Measurements from ENCODE around the gene PTPN11. TPM values are rescaled to one million over a fixed set of nuclear protein-coding genes. Genes with fewer than 3 reads are reported as not detected.
A peak's percentile ranks its signal among the peaks of the same experiment; 100 is the strongest.
"Not testable (repeated sequence)": the region's sequence is repeated elsewhere in the genome, so short reads cannot be mapped to it uniquely, and the experiment has no call there.

PTPN11 gene
- total RNA-seq, 1 experiment from 2014 or later: 39.9 TPM

- in situ Hi-C loops (cut with HindIII; ENCODE audit: low sequenced_read_pairs); DNase-seq (ENCODE audit: low spot score): not testable (repeated sequence)
Measured at GRCh38 chr12:112440653-112441052, 21.9 kb downstream of the PTPN11 start.

DNA sequence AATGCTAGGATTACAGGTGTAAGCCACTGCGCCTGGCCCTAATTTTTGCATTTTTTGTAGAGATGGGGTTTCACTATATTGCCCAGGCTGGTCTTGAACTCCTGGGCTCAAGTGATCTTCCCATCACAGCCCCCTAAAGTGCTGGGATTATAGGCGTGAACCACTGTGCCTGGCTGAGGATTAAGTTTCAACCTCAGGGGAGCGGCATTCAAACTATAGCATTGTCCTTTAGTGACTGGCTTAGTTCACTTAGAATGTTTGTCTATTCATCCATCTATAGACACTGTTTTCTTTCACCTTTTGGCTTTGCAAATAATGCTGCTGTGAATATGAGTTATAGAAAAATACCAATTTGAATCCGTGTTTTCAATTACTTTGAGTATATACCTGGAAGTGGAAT lies 25.2 kb downstream of the PTPN11 start:
- no peak for DNase-seq (ENCODE audit: low spot score)
- in situ Hi-C loops (cut with HindIII; ENCODE audit: low sequenced_read_pairs): no loop called here

DNA sequence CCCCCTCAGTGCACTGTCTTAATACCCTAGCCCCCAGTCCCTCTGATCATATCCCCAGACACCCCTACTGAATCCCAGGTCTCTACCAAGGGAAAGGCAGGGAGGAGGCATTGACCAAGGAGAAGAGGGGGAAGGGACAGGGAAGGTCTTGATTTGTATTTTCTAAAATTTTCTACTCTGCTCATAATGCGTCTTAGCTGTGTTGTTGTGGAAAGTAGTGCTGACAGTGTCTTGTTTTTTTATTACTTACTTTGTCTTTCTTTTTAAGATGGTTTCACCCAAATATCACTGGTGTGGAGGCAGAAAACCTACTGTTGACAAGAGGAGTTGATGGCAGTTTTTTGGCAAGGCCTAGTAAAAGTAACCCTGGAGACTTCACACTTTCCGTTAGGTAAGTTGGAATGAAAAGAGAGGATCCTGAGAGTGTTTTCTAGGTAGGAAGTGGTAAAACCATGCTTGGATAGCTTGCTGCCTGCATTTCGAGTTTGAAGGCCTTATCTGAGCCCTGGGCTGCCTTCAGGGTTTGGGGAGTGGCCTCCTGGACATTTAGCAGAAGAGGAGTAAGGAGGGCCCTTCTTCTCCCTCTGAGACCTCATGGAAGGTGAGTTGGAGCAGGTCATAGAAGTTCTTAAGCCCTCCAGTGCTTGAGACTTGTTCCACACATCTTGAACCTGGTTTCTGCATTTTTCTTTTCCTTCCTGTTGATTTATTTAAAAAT lies 27.4 kb downstream of the PTPN11 start:
- no peak for DNase-seq (ENCODE audit: low spot score)
- in situ Hi-C loops (cut with HindIII; ENCODE audit: low sequenced_read_pairs): no loop called here

GRCh38 chr12:112447106-112447505 lies 28.4 kb downstream of the PTPN11 start:
- in situ Hi-C loops (cut with HindIII; ENCODE audit: low sequenced_read_pairs): no loop called here
- no peak for DNase-seq (ENCODE audit: low spot score)

- DNase-seq (ENCODE audit: low spot score); in situ Hi-C loops (cut with HindIII; ENCODE audit: low sequenced_read_pairs): not testable (repeated sequence)
Measured at GRCh38 chr12:112448165-112448564, 29.4 kb downstream of the PTPN11 start.

GRCh38 chr12:112450725-112451124 lies 32.0 kb downstream of the PTPN11 start:
- DNase-seq (ENCODE audit: low spot score): peak; percentile 63
- in situ Hi-C loops (cut with HindIII; ENCODE audit: low sequenced_read_pairs): no loop called here

GRCh38 chr12:112456029-112456428 lies 37.3 kb downstream of the PTPN11 start:
- in situ Hi-C loops (cut with HindIII; ENCODE audit: low sequenced_read_pairs): no loop called here
- DNase-seq (ENCODE audit: low spot score): peak; percentile 17

GRCh38 chr12:112457142-112457541 lies 38.4 kb downstream of the PTPN11 start:
- in situ Hi-C loops (cut with HindIII; ENCODE audit: low sequenced_read_pairs); DNase-seq (ENCODE audit: low spot score): not testable (repeated sequence)

GRCh38 chr12:112458330-112458729 lies 39.6 kb downstream of the PTPN11 start:
- in situ Hi-C loops (cut with HindIII; ENCODE audit: low sequenced_read_pairs): no loop called here
- DNase-seq (ENCODE audit: low spot score): no peak

- in situ Hi-C loops (cut with HindIII; ENCODE audit: low sequenced_read_pairs): no loop called here
Measured at GRCh38 chr12:112458751-112459150, 40.0 kb downstream of the PTPN11 start.

GRCh38 chr12:112463478-112463877 lies 44.7 kb downstream of the PTPN11 start:
- in situ Hi-C loops (cut with HindIII; ENCODE audit: low sequenced_read_pairs): no loop called here
- DNase-seq (ENCODE audit: low spot score): no peak

More at GRCh38 chr12:112458751-112459150, 40.0 kb downstream of the PTPN11 start:
- DNase-seq (ENCODE audit: low spot score): no peak

GRCh38 chr12:112464605-112465004 lies 45.9 kb downstream of the PTPN11 start:
- no peak for DNase-seq (ENCODE audit: low spot score)
- in situ Hi-C loops (cut with HindIII; ENCODE audit: low sequenced_read_pairs): no loop called here

DNA sequence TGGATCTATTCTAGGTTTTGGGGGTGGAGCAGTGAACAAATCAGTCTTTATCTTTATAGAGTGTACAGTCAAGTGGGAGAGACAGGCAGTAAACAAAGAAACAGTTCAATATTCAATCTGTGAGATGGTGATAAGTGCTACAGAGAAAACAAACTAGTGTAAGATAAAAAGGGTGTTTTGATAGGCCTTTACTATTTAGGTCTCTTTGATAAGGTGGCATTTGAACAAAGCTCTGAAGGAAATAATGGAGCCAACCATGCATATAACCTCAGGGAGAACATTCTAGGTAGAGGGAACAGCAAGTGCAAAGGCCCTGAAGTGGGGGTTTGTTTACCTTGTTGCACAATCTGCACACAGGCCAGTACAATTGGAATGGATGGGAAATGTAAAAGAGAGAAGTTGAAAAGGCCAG lies 47.3 kb downstream of the PTPN11 start:
- no peak for DNase-seq (ENCODE audit: low spot score)
- in situ Hi-C loops (cut with HindIII; ENCODE audit: low sequenced_read_pairs): no loop called here

DNA sequence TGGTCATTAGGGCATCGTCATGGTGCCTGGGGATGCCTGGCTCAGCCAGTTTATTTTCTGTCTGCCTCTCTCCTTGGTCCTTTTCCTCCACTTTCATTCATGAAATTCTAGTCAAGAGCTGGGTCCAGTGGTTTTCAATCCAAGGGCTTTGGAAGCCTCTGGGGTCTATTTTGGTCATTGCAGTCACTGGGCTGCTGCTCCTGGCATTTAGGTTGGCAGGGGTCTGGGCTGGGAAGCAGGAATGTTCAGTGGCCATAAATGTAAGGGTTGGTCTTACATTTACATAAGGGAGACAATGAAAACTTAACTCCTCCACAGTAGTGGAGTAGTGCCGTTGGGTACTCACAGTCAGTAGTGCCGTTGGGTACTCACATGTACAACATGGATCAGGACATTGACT lies 48.1 kb downstream of the PTPN11 start:
- in situ Hi-C loops (cut with HindIII; ENCODE audit: low sequenced_read_pairs): no loop called here
- DNase-seq (ENCODE audit: low spot score): no peak

DNA sequence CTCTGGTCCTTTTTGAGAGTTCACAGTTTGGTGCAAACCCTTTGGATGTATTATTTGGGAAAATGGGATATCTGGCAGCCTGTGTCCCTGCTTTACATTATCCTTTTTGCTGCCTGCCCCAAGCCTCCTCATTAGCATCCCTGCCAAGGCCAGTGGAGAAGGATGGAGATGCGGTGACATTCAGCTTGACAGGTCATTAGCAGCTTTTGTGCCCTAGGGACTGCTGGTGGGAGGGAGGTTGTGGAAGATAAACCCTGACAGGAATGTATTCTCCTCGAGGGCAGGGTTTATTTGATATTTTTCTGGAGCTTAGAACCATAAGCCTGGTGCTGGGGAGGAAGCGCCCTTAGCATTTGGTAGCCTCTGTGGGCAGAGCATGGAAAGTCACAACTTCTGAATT lies 49.3 kb downstream of the PTPN11 start:
- in situ Hi-C loops (cut with HindIII; ENCODE audit: low sequenced_read_pairs): no loop called here
- DNase-seq (ENCODE audit: low spot score): no peak

DNA sequence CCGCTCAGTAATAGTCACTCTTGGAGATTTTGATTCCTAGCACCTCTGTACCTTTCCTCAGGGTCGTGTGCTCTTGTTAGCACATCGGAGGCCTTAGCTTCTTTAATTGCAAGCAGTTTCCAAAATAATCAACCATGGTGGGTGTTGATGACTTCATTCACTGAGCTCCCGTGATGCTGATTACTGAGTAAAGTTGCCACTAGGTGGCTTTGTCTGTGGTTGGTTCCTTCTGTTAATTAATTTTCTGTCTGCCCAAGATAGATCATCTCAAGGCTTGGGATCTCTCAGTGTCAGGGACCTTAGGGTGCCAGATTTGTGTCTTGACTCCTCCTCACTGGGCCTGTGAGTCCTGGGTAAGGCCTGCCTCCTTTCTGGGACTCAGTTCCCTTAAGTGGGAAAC lies 54.3 kb downstream of the PTPN11 start:
- in situ Hi-C loops (cut with HindIII; ENCODE audit: low sequenced_read_pairs): no loop called here
- no peak for DNase-seq (ENCODE audit: low spot score)

GRCh38 chr12:112479413-112479812 lies 60.7 kb downstream of the PTPN11 start:
- DNase-seq (ENCODE audit: low spot score): no peak
- in situ Hi-C loops (cut with HindIII; ENCODE audit: low sequenced_read_pairs): no loop called here

DNA sequence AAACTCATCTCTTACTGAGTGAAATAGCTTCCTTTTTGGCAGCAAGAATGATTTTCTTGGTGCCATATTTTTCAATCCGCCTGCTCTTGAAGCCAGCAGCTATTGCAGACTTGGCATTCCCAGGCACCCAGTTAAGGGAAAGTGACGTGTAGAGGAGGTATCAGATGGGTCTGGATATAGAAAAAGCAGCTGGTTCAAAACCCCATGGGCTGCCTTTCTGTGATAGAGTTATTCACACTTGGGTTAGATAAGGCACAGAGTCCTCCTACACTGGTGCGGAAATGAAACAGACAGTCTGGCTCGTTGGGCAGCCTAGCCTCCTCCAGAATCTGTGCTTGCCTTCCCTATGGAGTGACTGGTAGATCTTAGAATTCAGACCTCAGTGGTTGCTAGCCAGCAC lies 62.2 kb downstream of the PTPN11 start:
- in situ Hi-C loops (cut with HindIII; ENCODE audit: low sequenced_read_pairs): no loop called here

GRCh38 chr12:112482733-112483132 lies 64.0 kb downstream of the PTPN11 start:
- in situ Hi-C loops (cut with HindIII; ENCODE audit: low sequenced_read_pairs): no loop called here
- DNase-seq (ENCODE audit: low spot score): peak; percentile 26

More for the DNA sequence above, 62.2 kb downstream of the PTPN11 start:
- peak; percentile 26 for DNase-seq (ENCODE audit: low spot score)

- in situ Hi-C loops (cut with HindIII; ENCODE audit: low sequenced_read_pairs): no loop called here
- DNase-seq (ENCODE audit: low spot score): no peak
Measured at GRCh38 chr12:112486361-112486760, 67.6 kb downstream of the PTPN11 start.

- in situ Hi-C loops (cut with HindIII; ENCODE audit: low sequenced_read_pairs): no loop called here
- DNase-seq (ENCODE audit: low spot score): no peak
Measured at GRCh38 chr12:112488257-112488876, 69.6 kb downstream of the PTPN11 start.
